ENCODE results near the gene LCLAT1. TPM values are rescaled to one million over a fixed set of nuclear protein-coding genes. Genes with fewer than 3 reads are reported as not detected.

LCLAT1 gene
- total RNA-seq, 2 experiments from 2014 or later: 19.0 to 20.5 TPM

DNA sequence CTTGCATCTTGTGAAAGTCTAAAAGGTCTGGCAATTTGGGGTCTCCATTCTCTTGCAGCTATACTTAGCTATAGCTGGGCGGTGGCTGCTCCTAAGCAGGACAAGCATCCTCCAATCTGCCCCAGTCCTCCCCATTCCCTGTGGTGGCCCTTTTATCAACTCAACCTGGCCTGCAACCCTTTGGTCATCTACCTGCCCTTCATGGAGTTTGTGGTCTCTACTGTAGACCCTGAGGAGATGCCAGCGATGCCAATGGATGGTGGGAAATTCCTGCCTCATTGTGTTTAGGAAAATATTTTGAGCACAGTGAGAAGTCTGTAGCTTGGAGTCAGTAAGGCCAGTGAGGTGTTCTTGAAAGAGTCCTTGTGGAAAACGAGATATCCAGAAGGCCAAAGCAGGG is 216.8 kb downstream of the LCLAT1 start:
- ChIA-PET CTCF (interaction anchor here (0.7 kb wide), 1 partner anchor 48 kb away, joined by 3 read pairs; no protein-coding TSS in a partner anchor), POLR2A (no interaction called here)
- Mint-ChIP-seq H3K36me3 (ENCODE audit: low read depth) (no peaks in the 10 kb centered on the region), H3K4me3 (no peak overlapping the region), H3K4me1 (ENCODE audit: low read depth) (peaks cover 5% of the 10 kb centered on the region), H3K27ac (no peak overlapping the region), H3K9me3 (peaks cover 1% of the 10 kb centered on the region), H3K27me3 (no peaks in the 10 kb centered on the region)
- intact Hi-C loops (cut with micrococcal nuclease): no loop called here
- ATAC-seq (no peak), DNase-seq (no peak)
- TF ChIP-seq, protein P1, sequence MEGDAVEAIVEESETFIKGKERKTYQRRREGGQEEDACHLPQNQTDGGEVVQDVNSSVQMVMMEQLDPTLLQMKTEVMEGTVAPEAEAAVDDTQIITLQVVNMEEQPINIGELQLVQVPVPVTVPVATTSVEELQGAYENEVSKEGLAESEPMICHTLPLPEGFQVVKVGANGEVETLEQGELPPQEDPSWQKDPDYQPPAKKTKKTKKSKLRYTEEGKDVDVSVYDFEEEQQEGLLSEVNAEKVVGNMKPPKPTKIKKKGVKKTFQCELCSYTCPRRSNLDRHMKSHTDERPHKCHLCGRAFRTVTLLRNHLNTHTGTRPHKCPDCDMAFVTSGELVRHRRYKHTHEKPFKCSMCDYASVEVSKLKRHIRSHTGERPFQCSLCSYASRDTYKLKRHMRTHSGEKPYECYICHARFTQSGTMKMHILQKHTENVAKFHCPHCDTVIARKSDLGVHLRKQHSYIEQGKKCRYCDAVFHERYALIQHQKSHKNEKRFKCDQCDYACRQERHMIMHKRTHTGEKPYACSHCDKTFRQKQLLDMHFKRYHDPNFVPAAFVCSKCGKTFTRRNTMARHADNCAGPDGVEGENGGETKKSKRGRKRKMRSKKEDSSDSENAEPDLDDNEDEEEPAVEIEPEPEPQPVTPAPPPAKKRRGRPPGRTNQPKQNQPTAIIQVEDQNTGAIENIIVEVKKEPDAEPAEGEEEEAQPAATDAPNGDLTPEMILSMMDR (IDR thresholded peaks at IDR 0.05): no peak

DNA sequence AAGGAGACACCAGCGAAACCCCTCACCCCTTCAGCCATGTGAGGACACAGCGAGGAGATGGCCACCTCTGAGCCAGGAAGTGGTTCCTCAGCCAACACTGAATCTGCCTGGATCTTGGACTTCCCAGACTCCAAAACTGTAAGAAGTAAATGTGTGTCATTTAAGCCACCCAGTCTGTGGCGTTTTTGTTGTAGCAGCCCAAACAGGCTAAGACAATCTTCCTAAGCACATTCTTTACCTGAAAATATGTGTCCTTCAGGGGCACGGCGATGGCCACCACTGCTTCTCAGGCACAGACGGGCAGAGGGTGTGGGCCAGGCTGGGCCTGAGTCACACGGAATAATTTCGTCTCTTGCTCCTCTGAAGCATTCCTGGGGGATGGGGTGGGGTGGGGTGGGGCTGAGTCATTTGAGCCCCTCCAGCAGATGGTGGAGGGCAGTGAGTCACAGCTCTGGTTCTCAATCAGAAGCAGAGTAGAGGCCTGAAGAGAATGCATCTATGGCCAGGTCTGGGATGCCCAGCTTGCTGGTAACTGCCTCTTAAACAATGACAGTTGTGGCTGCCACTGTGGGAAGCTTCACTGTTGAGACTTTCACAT is 217.8 kb downstream of the LCLAT1 start:
- Mint-ChIP-seq H3K36me3 (ENCODE audit: low read depth) (peaks cover 2% of the 10 kb centered on the region), H3K27me3 (no peaks in the 10 kb centered on the region), H3K27ac (no peak overlapping the region), H3K4me1 (ENCODE audit: low read depth) (peaks cover 5% of the 10 kb centered on the region), H3K9me3 (peaks cover 6% of the 10 kb centered on the region), H3K4me3 (no peak overlapping the region)
- DNase-seq (peak; percentile 17), ATAC-seq (peak; percentile 39)
- ChIA-PET POLR2A (no interaction called here), CTCF (interaction anchor here (0.7 kb wide), 1 partner anchor 46 kb away, joined by 3 read pairs; no protein-coding TSS in a partner anchor)
- TF ChIP-seq, protein P1 (IDR thresholded peaks at IDR 0.05): no peak
- intact Hi-C loops (cut with micrococcal nuclease): no loop called here

DNA sequence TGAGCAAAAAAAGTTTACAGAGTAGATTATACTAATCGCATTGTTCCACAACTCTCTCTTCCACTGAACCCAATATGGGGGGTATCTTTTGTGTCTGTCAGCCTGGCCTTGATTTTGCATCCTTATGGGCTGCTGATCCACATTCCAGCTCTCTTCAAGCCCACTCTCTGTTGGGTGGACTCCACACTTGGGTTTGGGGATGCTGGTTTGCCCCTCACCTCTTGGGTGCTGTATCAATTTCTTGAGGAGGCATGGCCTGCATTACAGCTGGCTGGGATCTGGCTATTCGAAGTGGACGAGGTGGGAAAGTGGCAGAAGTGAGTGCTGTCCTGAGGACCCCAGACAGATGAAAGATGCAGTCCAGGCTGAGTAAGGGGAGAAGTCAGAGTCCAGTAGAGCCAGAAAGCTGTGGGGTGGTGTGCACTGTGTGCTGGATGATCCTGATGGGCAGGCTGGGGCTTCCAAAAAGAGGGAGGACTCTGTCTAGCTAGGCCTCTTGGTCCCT is 218.8 kb downstream of the LCLAT1 start:
- intact Hi-C loops (cut with micrococcal nuclease): no loop called here
- TF ChIP-seq, protein P1 (IDR thresholded peaks at IDR 0.05): no peak
- POLR2A ChIA-PET: interaction anchor here (1.0 kb wide), 1 partner anchor 483 kb away, joined by 3 read pairs; no protein-coding TSS in a partner anchor
- peaks cover 16% of the 10 kb centered on the region for H3K9me3 Mint-ChIP-seq
- H3K36me3 Mint-ChIP-seq (ENCODE audit: low read depth): peaks cover 9% of the 10 kb centered on the region
- H3K27ac Mint-ChIP-seq: no peak overlapping the region
- ATAC-seq (no peak), DNase-seq (no peak)
- no peaks in the 10 kb centered on the region for H3K27me3 Mint-ChIP-seq
- CTCF ChIA-PET: interaction anchor here (0.7 to 2.0 kb wide), 5 partner anchors 9 to 501 kb away, joined by 3 to 8 read pairs (median 4); no protein-coding TSS in a partner anchor
- no peak overlapping the region for H3K4me3 Mint-ChIP-seq
- H3K4me1 Mint-ChIP-seq (ENCODE audit: low read depth): peaks cover 5% of the 10 kb centered on the region

DNA sequence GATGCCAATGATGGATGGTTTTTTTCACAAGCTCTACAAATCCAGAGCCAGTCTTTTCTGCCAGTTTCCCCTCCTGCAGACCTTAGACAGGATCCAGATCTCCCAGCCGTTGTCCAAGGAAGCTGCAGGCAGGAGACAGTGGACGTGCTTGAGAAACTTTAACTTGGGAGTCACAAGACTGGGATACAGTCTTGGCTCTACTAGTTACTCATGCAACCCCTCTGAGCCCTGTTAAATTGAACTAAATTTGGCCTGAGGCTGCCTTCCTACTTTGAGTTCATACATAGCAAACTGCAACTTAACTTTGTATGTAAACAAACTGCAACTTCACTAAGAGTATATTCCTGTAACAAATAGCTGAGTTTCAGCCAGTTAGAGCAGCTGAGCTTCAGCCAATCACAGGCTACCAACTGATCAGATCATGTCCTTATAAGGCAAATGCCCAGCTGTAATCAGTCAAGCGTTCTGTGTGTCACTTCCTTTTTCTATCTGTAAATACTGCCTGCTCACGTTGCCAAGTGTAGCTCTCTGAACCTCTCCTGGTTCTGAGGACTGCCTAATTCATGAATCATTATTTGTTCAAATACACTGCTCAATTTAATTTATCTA is 219.3 kb downstream of the LCLAT1 start:
- CTCF ChIA-PET: interaction anchor here (0.7 to 2.0 kb wide), 5 partner anchors 10 to 501 kb away, joined by 3 to 8 read pairs (median 4); no protein-coding TSS in a partner anchor

More for the DNA sequence above, 219.3 kb downstream of the LCLAT1 start:
- TF ChIP-seq, protein P1 (IDR thresholded peaks at IDR 0.05): no peak
- Mint-ChIP-seq H3K9me3 (peaks cover 16% of the 10 kb centered on the region), H3K27me3 (no peaks in the 10 kb centered on the region), H3K4me1 (ENCODE audit: low read depth) (peaks cover 5% of the 10 kb centered on the region), H3K27ac (no peak overlapping the region), H3K36me3 (ENCODE audit: low read depth) (peaks cover 9% of the 10 kb centered on the region), H3K4me3 (no peak overlapping the region)
- no peak for DNase-seq
- POLR2A ChIA-PET: interaction anchor here (1.0 kb wide), 1 partner anchor 484 kb away, joined by 3 read pairs; no protein-coding TSS in a partner anchor
- peak; percentile 62 for ATAC-seq
- intact Hi-C loops (cut with micrococcal nuclease): no loop called here
